ENCODE measurements around the gene SLC26A9.

Gene SLC26A9

DNA sequence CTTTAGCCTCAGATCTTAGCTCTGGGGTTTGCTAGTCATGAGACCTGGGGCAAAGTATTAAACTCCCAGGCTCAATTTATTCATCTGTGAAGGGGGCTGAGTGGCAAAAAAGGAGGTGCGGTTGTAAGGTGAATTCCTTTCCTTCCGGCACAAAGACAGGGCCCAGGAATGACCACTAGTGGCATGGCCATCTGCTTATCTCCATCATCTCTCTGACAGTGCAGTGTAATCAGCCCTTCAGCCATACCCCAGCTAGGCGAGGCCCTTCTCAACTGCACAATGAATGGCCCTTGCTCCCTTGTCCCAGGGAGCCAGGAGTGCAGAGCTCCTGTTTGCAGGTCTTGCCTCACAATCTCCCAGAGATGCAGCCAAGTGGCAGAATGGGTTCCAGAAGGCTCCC, 5.6 kb upstream of the SLC26A9 start:
- no peaks in the 10 kb centered on the region for H3K9me3 ChIP-seq (ENCODE audit: control insufficient read depth in 2 of 2, low read length in 2 of 2)
- H3K27ac ChIP-seq (ENCODE audit: low read depth in 2 of 2, low read length in 2 of 2) = no peak overlapping the region
- no peaks in the 10 kb centered on the region for H3K4me1 ChIP-seq (ENCODE audit: control insufficient read depth in 2 of 2, insufficient read depth in 2 of 2, low read length in 2 of 2)
- no peaks in the 10 kb centered on the region for H3K36me3 ChIP-seq (ENCODE audit: control insufficient read depth in 2 of 2, insufficient read depth in 2 of 2, low read length in 2 of 2)
- H3K4me3 ChIP-seq (ENCODE audit: low read length in 2 of 2) = no peak overlapping the region
- H3K27me3 ChIP-seq (ENCODE audit: control insufficient read depth in 2 of 2, insufficient read depth in 2 of 2, low read length in 2 of 2) = peaks cover 0 to 3% of the 10 kb centered on the region in 2 donors
- no peak overlapping the region for H3K9ac ChIP-seq (ENCODE audit: low read depth in 1 of 2, low read length in 2 of 2)

DNA sequence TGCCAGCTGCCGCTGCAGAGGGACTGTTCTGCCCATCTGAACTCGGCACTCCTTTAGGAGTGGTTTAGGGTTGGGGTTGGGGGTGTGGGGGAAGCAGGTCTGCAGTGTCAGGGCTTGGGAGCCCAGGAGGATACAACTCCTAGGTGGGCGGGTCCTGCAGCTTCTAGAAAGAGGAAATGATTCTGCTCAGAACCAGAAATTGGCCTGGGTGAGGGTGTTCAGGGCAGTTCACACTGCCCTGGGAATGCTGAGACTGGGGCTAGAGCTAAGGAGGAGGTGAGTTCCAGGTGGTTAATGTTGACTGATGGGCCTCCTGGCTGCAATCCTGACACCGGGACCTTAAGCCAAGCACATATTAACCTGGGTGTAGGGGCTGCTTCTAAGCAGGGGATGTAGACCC, 4.8 kb upstream of the SLC26A9 start:
- Histone ChIP-seq H3K27ac (ENCODE audit: low read depth in 2 of 2, low read length in 2 of 2) (no peak overlapping the region), H3K9ac (ENCODE audit: low read depth in 1 of 2, low read length in 2 of 2) (no peak overlapping the region), H3K36me3 (ENCODE audit: control insufficient read depth in 2 of 2, insufficient read depth in 2 of 2, low read length in 2 of 2) (no peaks in the 10 kb centered on the region), H3K4me3 (ENCODE audit: low read length in 2 of 2) (no peak overlapping the region), H3K27me3 (ENCODE audit: control insufficient read depth in 2 of 2, insufficient read depth in 2 of 2, low read length in 2 of 2) (peaks cover 0 to 3% of the 10 kb centered on the region in 2 donors), H3K4me1 (ENCODE audit: control insufficient read depth in 2 of 2, insufficient read depth in 2 of 2, low read length in 2 of 2) (no peaks in the 10 kb centered on the region), H3K9me3 (ENCODE audit: control insufficient read depth in 2 of 2, low read length in 2 of 2) (no peaks in the 10 kb centered on the region)

DNA sequence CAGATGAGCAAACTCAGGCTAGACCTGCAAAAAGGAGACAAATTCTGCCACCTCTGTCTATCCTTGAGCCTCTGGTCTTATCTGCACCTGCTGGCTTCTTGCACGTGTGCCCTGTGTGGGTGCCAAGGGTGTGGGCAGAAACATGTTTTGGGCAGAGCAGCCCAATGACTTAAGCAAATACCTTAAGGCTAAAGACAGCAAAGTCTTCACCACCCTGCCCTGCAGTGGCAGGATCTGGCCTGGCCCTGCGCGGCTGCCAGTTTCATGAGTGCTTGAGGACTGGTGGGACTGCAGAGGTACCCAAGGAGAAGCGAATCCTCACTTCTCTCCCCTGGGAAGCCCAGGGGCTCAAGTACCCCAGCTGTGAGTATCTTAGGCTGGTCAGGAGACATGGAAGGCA, 3.8 kb upstream of the SLC26A9 start:
- Histone ChIP-seq H3K9ac (ENCODE audit: low read depth in 1 of 2, low read length in 2 of 2) (no peak overlapping the region), H3K27me3 (ENCODE audit: control insufficient read depth in 2 of 2, insufficient read depth in 2 of 2, low read length in 2 of 2) (peaks cover 0 to 3% of the 10 kb centered on the region in 2 donors), H3K4me1 (ENCODE audit: control insufficient read depth in 2 of 2, insufficient read depth in 2 of 2, low read length in 2 of 2) (no peaks in the 10 kb centered on the region), H3K27ac (ENCODE audit: low read depth in 2 of 2, low read length in 2 of 2) (no peak overlapping the region), H3K4me3 (ENCODE audit: low read length in 2 of 2) (no peak overlapping the region), H3K9me3 (ENCODE audit: control insufficient read depth in 2 of 2, low read length in 2 of 2) (no peaks in the 10 kb centered on the region), H3K36me3 (ENCODE audit: control insufficient read depth in 2 of 2, insufficient read depth in 2 of 2, low read length in 2 of 2) (no peaks in the 10 kb centered on the region)

DNA sequence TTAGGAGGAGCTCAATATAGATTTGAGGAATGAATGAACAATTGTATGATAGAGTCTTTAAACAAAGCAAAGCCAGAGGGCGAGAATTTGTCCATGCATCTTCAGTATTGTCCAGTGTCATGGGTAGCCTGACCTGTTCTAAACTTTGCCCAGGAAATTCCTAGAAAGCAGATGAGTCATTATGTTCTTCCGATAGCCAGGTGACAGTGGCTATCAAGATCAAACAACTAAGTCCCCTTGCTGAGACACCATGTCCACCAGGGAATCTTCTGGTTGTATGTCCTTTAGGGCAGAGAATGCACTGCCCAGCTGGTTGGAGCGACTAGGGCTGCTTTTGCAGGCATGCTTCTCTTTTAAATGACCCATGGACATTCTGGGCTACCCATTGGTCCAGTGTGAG, 1.8 kb upstream of the SLC26A9 start:
- no peak overlapping the region for H3K9ac ChIP-seq (ENCODE audit: low read depth in 1 of 2, low read length in 2 of 2)
- peaks cover 0 to 3% of the 10 kb centered on the region in 2 donors for H3K27me3 ChIP-seq (ENCODE audit: control insufficient read depth in 2 of 2, insufficient read depth in 2 of 2, low read length in 2 of 2)
- H3K4me3 ChIP-seq (ENCODE audit: low read length in 2 of 2) = no peak overlapping the region
- H3K4me1 ChIP-seq (ENCODE audit: control insufficient read depth in 2 of 2, insufficient read depth in 2 of 2, low read length in 2 of 2) = no peaks in the 10 kb centered on the region
- no peaks in the 10 kb centered on the region for H3K9me3 ChIP-seq (ENCODE audit: control insufficient read depth in 2 of 2, low read length in 2 of 2)
- no peaks in the 10 kb centered on the region for H3K36me3 ChIP-seq (ENCODE audit: control insufficient read depth in 2 of 2, insufficient read depth in 2 of 2, low read length in 2 of 2)
- no peak overlapping the region for H3K27ac ChIP-seq (ENCODE audit: low read depth in 2 of 2, low read length in 2 of 2)

DNA sequence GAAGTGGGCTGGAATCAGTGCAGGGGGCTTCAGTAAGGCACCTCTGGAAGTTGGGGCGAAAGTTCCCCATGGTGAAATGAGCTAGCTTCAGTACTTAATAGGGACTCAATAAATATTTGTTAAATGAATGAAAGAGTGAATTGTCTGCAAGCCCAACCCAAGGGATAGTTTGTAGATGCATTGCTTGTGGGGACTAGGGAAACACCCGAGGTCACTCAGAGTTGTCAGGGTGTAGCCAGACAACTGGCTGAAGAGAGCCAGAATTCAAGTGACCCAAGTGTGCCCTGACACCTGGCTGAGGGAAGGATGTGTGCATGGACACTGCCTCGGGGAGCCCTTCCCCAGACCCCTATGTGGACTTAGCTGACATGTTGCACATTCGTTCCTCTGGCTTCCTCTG, 1.3 kb upstream of the SLC26A9 start:
- Histone ChIP-seq H3K9ac (ENCODE audit: low read depth in 1 of 2, low read length in 2 of 2) (no peak overlapping the region), H3K36me3 (ENCODE audit: control insufficient read depth in 2 of 2, insufficient read depth in 2 of 2, low read length in 2 of 2) (no peaks in the 10 kb centered on the region), H3K9me3 (ENCODE audit: control insufficient read depth in 2 of 2, low read length in 2 of 2) (no peaks in the 10 kb centered on the region), H3K27me3 (ENCODE audit: control insufficient read depth in 2 of 2, insufficient read depth in 2 of 2, low read length in 2 of 2) (peaks cover 0 to 3% of the 10 kb centered on the region in 2 donors), H3K4me3 (ENCODE audit: low read length in 2 of 2) (no peak overlapping the region), H3K4me1 (ENCODE audit: control insufficient read depth in 2 of 2, insufficient read depth in 2 of 2, low read length in 2 of 2) (no peaks in the 10 kb centered on the region), H3K27ac (ENCODE audit: low read depth in 2 of 2, low read length in 2 of 2) (no peak overlapping the region)

DNA sequence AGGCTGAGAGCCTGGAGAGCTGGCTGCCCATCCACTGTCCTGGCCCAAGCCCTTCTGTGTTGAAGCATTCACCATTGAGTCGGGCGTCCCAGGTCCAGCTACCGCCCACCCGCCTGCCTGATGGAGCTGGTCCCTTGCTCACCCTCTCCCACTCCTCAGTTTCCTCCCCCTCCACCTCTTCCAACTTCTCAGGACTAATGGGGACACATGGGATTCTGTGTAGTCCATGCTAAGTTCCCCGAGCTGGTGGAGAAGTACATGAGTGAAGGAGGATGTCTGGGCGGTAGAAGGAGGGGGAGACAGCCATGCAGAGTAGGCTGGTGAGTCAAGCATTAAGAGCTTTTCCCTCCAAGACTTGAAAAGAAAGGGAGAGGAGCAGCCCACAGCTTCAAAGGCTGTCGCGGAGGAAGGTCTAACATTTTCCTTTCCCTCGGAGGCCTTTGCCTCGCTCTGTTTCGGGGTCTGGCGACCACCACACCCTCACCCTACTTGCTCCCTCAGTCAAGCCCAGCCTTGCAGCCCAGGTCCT, 561 bp downstream of the SLC26A9 start:
- H3K4me1 ChIP-seq (ENCODE audit: control insufficient read depth in 2 of 2, insufficient read depth in 2 of 2, low read length in 2 of 2) = no peaks in the 10 kb centered on the region
- H3K27me3 ChIP-seq (ENCODE audit: control insufficient read depth in 2 of 2, insufficient read depth in 2 of 2, low read length in 2 of 2) = peaks cover 0 to 3% of the 10 kb centered on the region in 2 donors
- H3K4me3 ChIP-seq (ENCODE audit: low read length in 2 of 2) = no peak overlapping the region
- no peak overlapping the region for H3K27ac ChIP-seq (ENCODE audit: low read depth in 2 of 2, low read length in 2 of 2)
- no peaks in the 10 kb centered on the region for H3K36me3 ChIP-seq (ENCODE audit: control insufficient read depth in 2 of 2, insufficient read depth in 2 of 2, low read length in 2 of 2)
- no peak overlapping the region for H3K9ac ChIP-seq (ENCODE audit: low read depth in 1 of 2, low read length in 2 of 2)
- no peaks in the 10 kb centered on the region for H3K9me3 ChIP-seq (ENCODE audit: control insufficient read depth in 2 of 2, low read length in 2 of 2)

DNA sequence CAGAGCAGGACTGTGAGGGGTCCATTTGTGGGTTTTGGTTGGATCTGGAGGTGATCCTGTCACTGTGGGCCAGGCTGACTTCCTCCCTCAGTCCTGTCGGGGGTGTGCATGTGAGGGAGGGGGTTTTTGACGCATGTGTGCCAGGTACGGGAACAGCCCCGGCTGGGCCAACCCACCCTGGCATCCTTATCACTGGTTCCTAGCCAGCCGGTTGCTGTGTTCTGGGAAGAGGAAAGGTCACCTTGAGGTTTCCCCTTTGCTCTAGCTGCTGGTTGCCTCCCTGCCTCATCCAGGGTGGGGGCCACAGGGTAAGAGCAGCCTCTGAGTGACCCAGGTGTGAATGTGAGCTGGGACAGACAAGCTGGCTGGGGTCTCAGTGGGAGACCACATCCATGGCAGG, 2.5 kb downstream of the SLC26A9 start:
- no peak overlapping the region for H3K27ac ChIP-seq (ENCODE audit: low read depth in 2 of 2, low read length in 2 of 2)
- H3K9ac ChIP-seq (ENCODE audit: low read depth in 1 of 2, low read length in 2 of 2) = no peak overlapping the region
- no peaks in the 10 kb centered on the region for H3K4me1 ChIP-seq (ENCODE audit: control insufficient read depth in 2 of 2, insufficient read depth in 2 of 2, low read length in 2 of 2)
- H3K4me3 ChIP-seq (ENCODE audit: low read length in 2 of 2) = no peak overlapping the region
- H3K9me3 ChIP-seq (ENCODE audit: control insufficient read depth in 2 of 2, low read length in 2 of 2) = no peaks in the 10 kb centered on the region
- peaks cover 0 to 8% of the 10 kb centered on the region in 2 donors for H3K27me3 ChIP-seq (ENCODE audit: control insufficient read depth in 2 of 2, insufficient read depth in 2 of 2, low read length in 2 of 2)
- H3K36me3 ChIP-seq (ENCODE audit: control insufficient read depth in 2 of 2, insufficient read depth in 2 of 2, low read length in 2 of 2) = no peaks in the 10 kb centered on the region

DNA sequence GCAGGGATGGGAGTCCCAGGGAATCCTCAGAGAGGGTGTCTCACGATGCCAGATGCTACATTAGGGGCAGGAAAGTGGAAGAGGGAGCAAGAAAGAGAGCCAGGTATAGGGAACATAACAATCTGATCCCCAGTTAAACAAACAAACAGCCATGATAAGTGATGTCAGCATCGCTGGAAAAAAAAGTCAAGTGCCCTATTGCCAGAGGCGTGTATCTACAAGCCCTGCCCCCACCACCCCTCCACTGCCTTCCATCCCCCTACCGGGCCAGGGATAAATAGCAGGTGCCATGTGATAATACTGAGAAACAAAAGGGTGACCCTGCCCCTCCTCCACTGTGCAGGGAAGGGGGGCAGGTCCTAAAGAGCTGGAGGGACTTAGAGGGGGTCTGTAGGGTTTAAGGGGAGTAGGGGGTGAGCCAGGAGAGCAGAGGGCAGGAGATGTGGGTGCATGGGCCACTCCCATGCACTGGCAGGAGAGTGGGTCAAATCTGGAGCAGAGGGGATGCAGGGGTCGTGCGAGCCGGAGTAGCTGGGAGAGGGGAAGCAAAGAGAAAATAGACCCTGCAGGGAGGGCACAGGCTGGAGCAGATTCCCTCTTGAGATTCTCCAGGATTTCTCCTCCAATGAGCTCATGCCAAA, 3.4 kb downstream of the SLC26A9 start:
- H3K9me3 ChIP-seq (ENCODE audit: control insufficient read depth in 2 of 2, low read length in 2 of 2) = no peaks in the 10 kb centered on the region
- no peaks in the 10 kb centered on the region for H3K4me1 ChIP-seq (ENCODE audit: control insufficient read depth in 2 of 2, insufficient read depth in 2 of 2, low read length in 2 of 2)
- no peak overlapping the region for H3K4me3 ChIP-seq (ENCODE audit: low read length in 2 of 2)
- no peaks in the 10 kb centered on the region for H3K36me3 ChIP-seq (ENCODE audit: control insufficient read depth in 2 of 2, insufficient read depth in 2 of 2, low read length in 2 of 2)
- H3K27ac ChIP-seq (ENCODE audit: low read depth in 2 of 2, low read length in 2 of 2) = no peak overlapping the region
- no peak overlapping the region for H3K9ac ChIP-seq (ENCODE audit: low read depth in 1 of 2, low read length in 2 of 2)
- H3K27me3 ChIP-seq (ENCODE audit: control insufficient read depth in 2 of 2, insufficient read depth in 2 of 2, low read length in 2 of 2) = peaks cover 5% of the 10 kb centered on the region in 2 donors

DNA sequence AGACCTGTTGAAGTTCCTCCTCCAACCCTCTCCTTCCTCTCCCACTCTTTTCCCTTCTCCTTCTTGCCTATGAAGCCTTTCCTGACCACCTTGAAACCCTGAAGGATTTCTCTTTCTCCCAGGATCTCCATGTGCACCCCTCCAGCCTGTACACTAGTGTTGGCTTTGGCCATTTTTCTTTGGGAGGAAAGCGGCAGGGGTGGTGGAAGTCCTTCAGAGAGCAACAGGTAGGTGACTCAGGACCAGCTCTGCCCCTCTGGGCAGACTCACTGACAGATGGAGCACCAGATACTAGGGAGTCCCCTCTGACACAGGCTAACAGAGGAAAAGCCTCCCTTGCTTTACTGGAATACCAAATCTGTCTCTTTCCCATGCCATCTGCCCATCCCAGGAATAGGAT, 4.6 kb downstream of the SLC26A9 start:
- Histone ChIP-seq H3K27me3 (ENCODE audit: control insufficient read depth in 2 of 2, insufficient read depth in 2 of 2, low read length in 2 of 2) (peaks cover 5 to 9% of the 10 kb centered on the region in 2 donors), H3K9me3 (ENCODE audit: control insufficient read depth in 2 of 2, low read length in 2 of 2) (no peaks in the 10 kb centered on the region), H3K27ac (ENCODE audit: low read depth in 2 of 2, low read length in 2 of 2) (no peak overlapping the region), H3K36me3 (ENCODE audit: control insufficient read depth in 2 of 2, insufficient read depth in 2 of 2, low read length in 2 of 2) (no peaks in the 10 kb centered on the region), H3K9ac (ENCODE audit: low read depth in 1 of 2, low read length in 2 of 2) (no peak overlapping the region), H3K4me1 (ENCODE audit: control insufficient read depth in 2 of 2, insufficient read depth in 2 of 2, low read length in 2 of 2) (no peaks in the 10 kb centered on the region), H3K4me3 (ENCODE audit: low read length in 2 of 2) (no peak overlapping the region)

DNA sequence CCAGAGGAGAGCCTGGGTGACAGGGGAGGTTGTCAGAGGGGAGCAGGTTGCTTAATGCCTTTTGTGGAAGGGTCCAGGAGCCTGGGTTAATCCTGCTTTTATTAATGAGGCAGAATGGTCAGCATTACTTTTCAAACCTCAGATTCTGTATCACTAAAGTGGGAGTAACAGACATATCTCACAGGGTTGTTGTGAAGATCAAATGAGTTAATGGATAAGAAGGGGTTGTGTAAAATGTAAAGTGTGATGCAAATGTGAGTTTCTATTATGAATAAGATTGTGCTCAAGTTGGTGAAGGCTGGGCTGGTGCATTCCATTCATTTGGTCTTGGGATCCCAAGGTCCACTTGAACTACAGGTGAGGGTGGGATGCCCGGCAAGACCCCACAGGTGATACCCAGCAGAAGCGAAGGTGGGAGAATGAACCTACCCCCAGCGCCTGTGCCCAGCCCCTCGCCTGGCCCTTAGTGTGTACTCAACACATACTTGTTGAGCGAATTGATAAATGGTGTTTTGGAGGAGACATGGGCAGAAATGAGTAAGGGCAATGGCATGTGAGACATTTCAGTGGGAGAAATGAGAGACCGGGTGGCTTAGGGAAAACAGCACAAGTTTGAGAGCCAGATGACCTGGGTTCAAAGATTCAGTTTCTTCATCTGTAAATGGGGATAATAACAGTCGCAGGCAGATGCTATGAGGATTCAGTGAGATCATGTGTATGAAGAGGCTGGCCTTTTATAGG, 6.2 kb downstream of the SLC26A9 start:
- Histone ChIP-seq H3K4me1 (ENCODE audit: control insufficient read depth in 2 of 2, insufficient read depth in 2 of 2, low read length in 2 of 2) (no peaks in the 10 kb centered on the region), H3K9ac (ENCODE audit: low read depth in 1 of 2, low read length in 2 of 2) (no peak overlapping the region), H3K27me3 (ENCODE audit: control insufficient read depth in 2 of 2, insufficient read depth in 2 of 2, low read length in 2 of 2) (peaks cover 5 to 15% of the 10 kb centered on the region in 2 donors), H3K36me3 (ENCODE audit: control insufficient read depth in 2 of 2, insufficient read depth in 2 of 2, low read length in 2 of 2) (no peaks in the 10 kb centered on the region), H3K9me3 (ENCODE audit: control insufficient read depth in 2 of 2, low read length in 2 of 2) (no peaks in the 10 kb centered on the region), H3K4me3 (ENCODE audit: low read length in 2 of 2) (no peak overlapping the region), H3K27ac (ENCODE audit: low read depth in 2 of 2, low read length in 2 of 2) (no peak overlapping the region)

All from mucosa of rectum (tissue), 2 donors.